SU-DHL-6 (cell line): ENCODE data around the gene NUB1.

Experiments used
- CTCF ChIP-seq: fragments of 200-600 bp; sonication (generic); IDR thresholded peaks from one replicate; pipeline ENCODE4 v1.5.1; 2017; ENCODE audit warnings: antibody characterized with exemption, mild to moderate bottlenecking, low read length, moderate library complexity; ENCODE audit not compliant: insufficient read depth, poor library complexity, severe bottlenecking
- EZH2phosphoT487 ChIP-seq: fragments of 200-600 bp; sonication (generic), shearing (Covaris generic); conservative IDR thresholded peaks from 2 replicates; pipeline ENCODE4 v1.6.1; 2018; ENCODE audit warnings: mild to moderate bottlenecking, antibody characterized with exemption, low read length, moderate library complexity, mixed read lengths

- TF ChIP-seq CTCF = no peak
- no peak for TF ChIP-seq EZH2phosphoT487
Measured at GRCh38 chr7:151301471-151302462, 39.8 kb upstream of the NUB1 start.
